Body of pancreas (tissue), 4 donors: Measurements from ENCODE around the gene HLA-DPA1.

ENCODE experiments used
- CTCF ChIP-seq, 7 experiments: fragments of 450-650 bp in 4 of 7; fragments of 200-600 bp in 3 of 7; sonication (generic) in 3 of 7; IDR thresholded peaks; one replicate each; pipeline ENCODE4 v1.5.1; 2016 to 2019; ENCODE audit warnings: antibody characterized with exemption in 7 of 7
- POLR2A ChIP-seq, 3 donors: fragments of 450-650 bp; IDR thresholded peaks; one replicate each; pipeline ENCODE4 v1.6.1; 2016; ENCODE audit warnings: antibody characterized with exemption in 3 of 3, mild to moderate bottlenecking in 2 of 3

GRCh38 chr6:33057222-33058150 lies 16.0 kb downstream of the HLA-DPA1 start:
- TF ChIP-seq POLR2A (IDR thresholded peaks at IDR 0.05) (no peak), CTCF (IDR thresholded peaks at IDR 0.05) (no peak)
